Fibroblast of upper back skin (primary cell): ENCODE measurements around the gene ZG16.
"Not testable (repeated sequence)": the region's sequence is repeated elsewhere in the genome, so short reads cannot be mapped to it uniquely, and the experiment has no call there.

Experiments
- DNase-seq: peaks from one replicate; pipeline ENCODE4 v3.0.0-alpha.2; 2013

Gene ZG16

GRCh38 chr16:29753516-29753915 lies 24.5 kb upstream of the ZG16 start:
- no peak for DNase-seq

- no peak for DNase-seq
Measured at GRCh38 chr16:29756654-29757053, 21.4 kb upstream of the ZG16 start.

GRCh38 chr16:29757086-29757485 lies 21.0 kb upstream of the ZG16 start:
- DNase-seq = not testable (repeated sequence)

GRCh38 chr16:29757950-29758466 lies 20.0 kb upstream of the ZG16 start:
- DNase-seq = peak; percentile 53

GRCh38 chr16:29760567-29761279 lies 17.3 kb upstream of the ZG16 start:
- no peak for DNase-seq

GRCh38 chr16:29761280-29761651 lies 16.8 kb upstream of the ZG16 start:
- DNase-seq = not testable (repeated sequence)

GRCh38 chr16:29761882-29762281 lies 16.2 kb upstream of the ZG16 start:
- no peak for DNase-seq

- DNase-seq = no peak
Measured at GRCh38 chr16:29763326-29763725, 14.7 kb upstream of the ZG16 start.

- no peak for DNase-seq
Measured at GRCh38 chr16:29765167-29766032, 12.7 kb upstream of the ZG16 start.

GRCh38 chr16:29766571-29766970 lies 11.5 kb upstream of the ZG16 start:
- no peak for DNase-seq

- DNase-seq = no peak
Measured at GRCh38 chr16:29767062-29767461, 11.0 kb upstream of the ZG16 start.

- no peak for DNase-seq
Measured at GRCh38 chr16:29769507-29769906, 8.5 kb upstream of the ZG16 start.

- DNase-seq = no peak
Measured at GRCh38 chr16:29770250-29770929, 7.7 kb upstream of the ZG16 start.

- DNase-seq = not testable (repeated sequence)
Measured at GRCh38 chr16:29772330-29772729, 5.7 kb upstream of the ZG16 start.

GRCh38 chr16:29774730-29775129 lies 3.3 kb upstream of the ZG16 start:
- DNase-seq = no peak

GRCh38 chr16:29775742-29776408 lies 2.2 kb upstream of the ZG16 start:
- peak; percentile 50 for DNase-seq

GRCh38 chr16:29779474-29779873 lies 1.4 kb downstream of the ZG16 start:
- no peak for DNase-seq

- not testable (repeated sequence) for DNase-seq
Measured at GRCh38 chr16:29783094-29783953, 5.3 kb downstream of the ZG16 start.

- no peak for DNase-seq
Measured at GRCh38 chr16:29784157-29784556, 6.1 kb downstream of the ZG16 start.

GRCh38 chr16:29784901-29785500 lies 6.9 kb downstream of the ZG16 start:
- peak; percentile 52 for DNase-seq

GRCh38 chr16:29787155-29787554 lies 9.1 kb downstream of the ZG16 start:
- not testable (repeated sequence) for DNase-seq
